ENCODE data around the gene TSC22D2. TPM values are rescaled to one million over a fixed set of nuclear protein-coding genes. Genes with fewer than 3 reads are reported as not detected.

The TSC22D2 gene
- total and polyA plus RNA-seq, 2 donors (not counting 3 experiments of a cell fraction or from before 2014, with no cell fraction given) = 7.6 to 43.9 TPM

DNA sequence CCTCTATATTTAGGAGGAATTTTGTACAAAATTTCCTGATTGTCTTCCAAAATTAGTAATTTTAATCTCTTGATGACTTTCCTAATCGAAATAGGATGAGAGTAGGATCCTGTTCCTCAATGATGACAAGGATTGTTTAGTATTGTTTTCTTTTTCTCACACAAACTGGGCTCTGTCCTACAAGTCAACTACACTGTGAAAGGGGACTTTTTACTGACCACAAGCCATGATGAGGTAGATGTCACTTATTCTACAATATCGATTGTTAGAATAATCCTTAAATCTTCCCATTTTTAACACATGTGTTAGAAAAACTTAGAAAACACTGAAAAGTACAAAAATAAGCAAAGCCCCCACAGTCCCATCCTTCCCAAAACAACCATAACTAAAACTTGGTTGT is 35.8 kb upstream of the TSC22D2 start:
- Histone ChIP-seq H3K9me3 (replicated peaks; ENCODE audit: control insufficient read depth, insufficient read depth, low read length) (no peaks in the 10 kb centered on the region), H3K9ac (replicated peaks; ENCODE audit: extremely low read depth, insufficient read depth, low read length) (peak overlapping the region; percentile 69), H2AFZ (ENCODE audit: low read depth, low read length) (no peak overlapping the region), H3K4me2 (ENCODE audit: insufficient read depth, low read length) (peak overlapping the region; percentile 60), H3K79me2 (ENCODE audit: control insufficient read depth, insufficient read depth, low read length) (peaks cover 6% of the 10 kb centered on the region), H3K27me3 (ENCODE audit: control insufficient read depth in 2 of 2, insufficient read depth in 2 of 2, low read length in 2 of 2) (no peaks in the 10 kb centered on the region), H3K9me1 (replicated peaks; ENCODE audit: control insufficient read depth, extremely low read depth, insufficient read depth, low read length) (no peaks in the 10 kb centered on the region), H3K4me3 (replicated peaks in 1 of 3; ENCODE audit: insufficient read depth in 1 of 3, low read depth in 1 of 3, low read length in 3 of 3) (peak overlapping the region in 1 of 3 experiments; percentile 20), H3K27ac (ENCODE audit: insufficient read depth, low read depth, low read length) (peak overlapping the region; percentile 89), H3K4me1 (ENCODE audit: control insufficient read depth, extremely low read depth, insufficient read depth, low read length) (peaks cover 39% of the 10 kb centered on the region), H4K20me1 (replicated peaks; ENCODE audit: control insufficient read depth, extremely low read depth, insufficient read depth, low read length) (no peaks in the 10 kb centered on the region), H3K36me3 (ENCODE audit: control insufficient read depth in 2 of 2, extremely low read depth in 1 of 2, insufficient read depth in 2 of 2, low read length in 2 of 2) (no peaks in the 10 kb centered on the region)
- FAIRE-seq (no peak), DNase-seq (ENCODE audit: low read depth, low spot score) (no peak)
- ChIA-PET POLR2A (interaction anchor here (1.0 to 2.3 kb wide), 4 partner anchors 19 to 42 kb away, joined by 3 to 16 read pairs (median 4); no protein-coding TSS in a partner anchor), CTCF (interaction anchor here (0.9 to 3.0 kb wide), 9 partner anchors 19 to 139 kb away, joined by 3 to 18 read pairs (median 4); partner anchors contain the start of gene TSC22D2)
- dilution Hi-C loops (cut with MboI; ENCODE audit: extremely low pct_ligation_motif_present, low sequenced_read_pairs) (no loop called here), intact Hi-C loops (cut with micrococcal nuclease) (loop anchor here (1.0 to 2.0 kb wide), 6 partner anchors 18 to 139 kb away; partner anchors contain the start of gene TSC22D2)
- TF ChIP-seq, protein P1, sequence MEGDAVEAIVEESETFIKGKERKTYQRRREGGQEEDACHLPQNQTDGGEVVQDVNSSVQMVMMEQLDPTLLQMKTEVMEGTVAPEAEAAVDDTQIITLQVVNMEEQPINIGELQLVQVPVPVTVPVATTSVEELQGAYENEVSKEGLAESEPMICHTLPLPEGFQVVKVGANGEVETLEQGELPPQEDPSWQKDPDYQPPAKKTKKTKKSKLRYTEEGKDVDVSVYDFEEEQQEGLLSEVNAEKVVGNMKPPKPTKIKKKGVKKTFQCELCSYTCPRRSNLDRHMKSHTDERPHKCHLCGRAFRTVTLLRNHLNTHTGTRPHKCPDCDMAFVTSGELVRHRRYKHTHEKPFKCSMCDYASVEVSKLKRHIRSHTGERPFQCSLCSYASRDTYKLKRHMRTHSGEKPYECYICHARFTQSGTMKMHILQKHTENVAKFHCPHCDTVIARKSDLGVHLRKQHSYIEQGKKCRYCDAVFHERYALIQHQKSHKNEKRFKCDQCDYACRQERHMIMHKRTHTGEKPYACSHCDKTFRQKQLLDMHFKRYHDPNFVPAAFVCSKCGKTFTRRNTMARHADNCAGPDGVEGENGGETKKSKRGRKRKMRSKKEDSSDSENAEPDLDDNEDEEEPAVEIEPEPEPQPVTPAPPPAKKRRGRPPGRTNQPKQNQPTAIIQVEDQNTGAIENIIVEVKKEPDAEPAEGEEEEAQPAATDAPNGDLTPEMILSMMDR (IDR thresholded peaks at IDR 0.05; ENCODE audit: extremely low read depth in 1 of 2, insufficient read depth in 1 of 2, low read depth in 1 of 2, low read length in 2 of 2) = no peak
- TF ChIP-seq POLR2A (IDR thresholded peaks at IDR 0.05; ENCODE audit: low read depth, low read length) (no peak), POLR2AphosphoS5 (IDR thresholded peaks at IDR 0.05; ENCODE audit: insufficient read depth, low read depth, low read length) (no peak)
- BruUV-seq (replicated peaks) = TSS peak; percentile 14

DNA sequence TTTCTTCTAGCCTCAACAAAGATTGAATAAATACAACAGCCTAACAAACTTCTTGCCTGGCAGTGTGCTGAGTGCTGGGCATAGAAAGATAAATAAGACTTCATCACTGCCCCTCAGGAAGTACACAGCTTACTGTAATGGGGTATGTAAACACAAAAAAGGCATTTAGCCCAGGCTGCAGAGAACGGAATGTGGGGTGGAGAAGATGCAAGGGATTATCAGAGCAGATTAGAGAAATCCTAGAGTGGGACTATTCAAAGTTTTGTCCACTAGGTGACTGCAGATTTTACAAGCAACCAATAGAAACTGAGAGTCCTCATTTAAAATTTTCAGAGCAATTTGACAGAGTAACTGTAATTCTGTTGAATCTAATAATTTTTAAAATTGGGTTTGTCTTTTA is 35.4 kb upstream of the TSC22D2 start:
- H2AFZ ChIP-seq (ENCODE audit: low read depth, low read length) = no peak overlapping the region
- FAIRE-seq (no peak), DNase-seq (ENCODE audit: low read depth, low spot score) (peak; percentile 47)
- no peaks in the 10 kb centered on the region for H4K20me1 ChIP-seq (replicated peaks; ENCODE audit: control insufficient read depth, extremely low read depth, insufficient read depth, low read length)
- H3K27me3 ChIP-seq (ENCODE audit: control insufficient read depth in 2 of 2, insufficient read depth in 2 of 2, low read length in 2 of 2) = no peaks in the 10 kb centered on the region
- CTCF ChIA-PET = interaction anchor here (0.9 to 3.0 kb wide), 4 partner anchors 19 to 139 kb away, joined by 3 to 18 read pairs (median 8); partner anchors contain the start of gene TSC22D2
- peak overlapping the region; percentile 89 for H3K27ac ChIP-seq (ENCODE audit: insufficient read depth, low read depth, low read length)
- H3K9ac ChIP-seq (replicated peaks; ENCODE audit: extremely low read depth, insufficient read depth, low read length) = peak overlapping the region; percentile 69
- no TSS peak for BruUV-seq (replicated peaks)
- POLR2A ChIA-PET = no interaction called here
- H3K9me1 ChIP-seq (replicated peaks; ENCODE audit: control insufficient read depth, extremely low read depth, insufficient read depth, low read length) = no peaks in the 10 kb centered on the region
- dilution Hi-C loops (cut with MboI; ENCODE audit: extremely low pct_ligation_motif_present, low sequenced_read_pairs) = no loop called here
- H3K9me3 ChIP-seq (replicated peaks; ENCODE audit: control insufficient read depth, insufficient read depth, low read length) = no peaks in the 10 kb centered on the region
- peaks cover 6% of the 10 kb centered on the region for H3K79me2 ChIP-seq (ENCODE audit: control insufficient read depth, insufficient read depth, low read length)
- H3K4me2 ChIP-seq (ENCODE audit: insufficient read depth, low read length) = peak overlapping the region; percentile 60
- TF ChIP-seq, protein P1 (IDR thresholded peaks at IDR 0.05; ENCODE audit: extremely low read depth in 1 of 2, insufficient read depth in 1 of 2, low read depth in 1 of 2, low read length in 2 of 2) = peak in 1 of 2 donors; percentile 12
- TF ChIP-seq JUN (IDR thresholded peaks at IDR 0.05; ENCODE audit: borderline replicate concordance, insufficient read depth, insufficient read length, low read depth) (no peak), MYC (IDR thresholded peaks at IDR 0.05; ENCODE audit: low read depth, low read length) (no peak), FOS (IDR thresholded peaks at IDR 0.05; ENCODE audit: borderline replicate concordance, insufficient read depth, low read length) (no peak), EZH2 (IDR thresholded peaks at IDR 0.05; ENCODE audit: borderline replicate concordance, low read depth, low read length, severe bottlenecking) (no peak), POLR2AphosphoS5 (IDR thresholded peaks at IDR 0.05; ENCODE audit: insufficient read depth, low read depth, low read length) (no peak), POLR2A (IDR thresholded peaks at IDR 0.05; ENCODE audit: low read depth, low read length) (peak; percentile 20), GATA2 (IDR thresholded peaks at IDR 0.05; ENCODE audit: insufficient read depth, insufficient read length, low read depth, low read length) (peak; percentile 46)
- TF ChIP-seq, protein P2, sequence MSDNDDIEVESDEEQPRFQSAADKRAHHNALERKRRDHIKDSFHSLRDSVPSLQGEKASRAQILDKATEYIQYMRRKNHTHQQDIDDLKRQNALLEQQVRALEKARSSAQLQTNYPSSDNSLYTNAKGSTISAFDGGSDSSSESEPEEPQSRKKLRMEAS (IDR thresholded peaks at IDR 0.05; ENCODE audit: insufficient read depth, insufficient read length) = no peak
- intact Hi-C loops (cut with micrococcal nuclease) = loop anchor here (1.0 to 2.0 kb wide), 6 partner anchors 18 to 139 kb away; partner anchors contain the start of gene TSC22D2
- H3K4me1 ChIP-seq (ENCODE audit: control insufficient read depth, extremely low read depth, insufficient read depth, low read length) = peaks cover 39% of the 10 kb centered on the region
- peak overlapping the region in 1 of 3 experiments; percentile 20 for H3K4me3 ChIP-seq (replicated peaks in 1 of 3; ENCODE audit: insufficient read depth in 1 of 3, low read depth in 1 of 3, low read length in 3 of 3)
- H3K36me3 ChIP-seq (ENCODE audit: control insufficient read depth in 2 of 2, extremely low read depth in 1 of 2, insufficient read depth in 2 of 2, low read length in 2 of 2) = no peaks in the 10 kb centered on the region

Measured in endothelial cell of umbilical vein (primary cell).